Stimulated activated CD8-positive, alpha-beta memory T cell treated with anti-CD3 and anti-CD28 coated beads, Interleukin-7, amount 100 ng/mL, for 4 hours (primary cell): ENCODE measurements around the gene VSIG10L2.
"Not testable (repeated sequence)": the region's sequence is repeated elsewhere in the genome, so short reads cannot be mapped to it uniquely, and the experiment has no call there.

ENCODE experiments used
- DNase-seq, 2 donors: peaks; one replicate each; pipeline ENCODE4 v3.0.0-alpha.2; 2020; ENCODE audit warnings: low read depth in 2 of 2

VSIG10L2 gene

GRCh38 chr11:125945797-125946520 lies at the start of gene VSIG10L2:
VSIG10L2 (plus strand) TSS chr11:125946044; CDS start chr11:125946056, 12 bp downstream.
- no peak for DNase-seq

GRCh38 chr11:125901872-125902271 lies 44.0 kb upstream of the VSIG10L2 start:
- DNase-seq = no peak

- DNase-seq = no peak
Measured at GRCh38 chr11:125902277-125902926, 43.4 kb upstream of the VSIG10L2 start.

GRCh38 chr11:125902927-125903710 lies 42.7 kb upstream of the VSIG10L2 start, which contains the start of gene PUS3:
PUS3 (minus strand) TSS chr11:125903206; CDS start chr11:125896284, 6,922 bp downstream.
- peak; percentile 81 to 84 for DNase-seq

- DNase-seq = peak in 1 of 2 donors; percentile 18
Measured at GRCh38 chr11:125903711-125904659, 41.9 kb upstream of the VSIG10L2 start, which contains the start of gene DDX25. DDX25 (plus strand) TSS chr11:125904508; CDS start chr11:125904518, 10 bp downstream.

- DNase-seq = no peak
Measured at GRCh38 chr11:125904678-125905077, 41.2 kb upstream of the VSIG10L2 start.

GRCh38 chr11:125910226-125910849 lies 35.5 kb upstream of the VSIG10L2 start:
- no peak for DNase-seq

GRCh38 chr11:125914601-125915000 lies 31.2 kb upstream of the VSIG10L2 start:
- DNase-seq = not testable (repeated sequence)

GRCh38 chr11:125916683-125917347 lies 29.0 kb upstream of the VSIG10L2 start:
- DNase-seq = no peak

- DNase-seq = no peak
Measured at GRCh38 chr11:125918140-125918840, 27.6 kb upstream of the VSIG10L2 start.

GRCh38 chr11:125921042-125921441 lies 24.8 kb upstream of the VSIG10L2 start:
- DNase-seq = no peak

GRCh38 chr11:125922156-125922555 lies 23.7 kb upstream of the VSIG10L2 start:
- DNase-seq = no peak

- DNase-seq = peak in 1 of 2 donors; percentile 15
Measured at GRCh38 chr11:125923012-125923579, 22.7 kb upstream of the VSIG10L2 start.

- DNase-seq = no peak
Measured at GRCh38 chr11:125923633-125924032, 22.2 kb upstream of the VSIG10L2 start.

- no peak for DNase-seq
Measured at GRCh38 chr11:125924384-125925007, 21.3 kb upstream of the VSIG10L2 start.

- DNase-seq = no peak
Measured at GRCh38 chr11:125925247-125925740, 20.6 kb upstream of the VSIG10L2 start.

- no peak for DNase-seq
Measured at GRCh38 chr11:125925804-125926203, 20.0 kb upstream of the VSIG10L2 start.

- no peak for DNase-seq
Measured at GRCh38 chr11:125926682-125927081, 19.2 kb upstream of the VSIG10L2 start.
